ENCODE results near the gene GAB2. TPM values are rescaled to one million over a fixed set of nuclear protein-coding genes. Genes with fewer than 3 reads are reported as not detected.

The GAB2 gene
- total and polyA plus RNA-seq, 2 of the 13 experiments (the other 11 are each of a cell fraction or from before 2014, with no cell fraction given): 4.1 to 8.6 TPM

DNA sequence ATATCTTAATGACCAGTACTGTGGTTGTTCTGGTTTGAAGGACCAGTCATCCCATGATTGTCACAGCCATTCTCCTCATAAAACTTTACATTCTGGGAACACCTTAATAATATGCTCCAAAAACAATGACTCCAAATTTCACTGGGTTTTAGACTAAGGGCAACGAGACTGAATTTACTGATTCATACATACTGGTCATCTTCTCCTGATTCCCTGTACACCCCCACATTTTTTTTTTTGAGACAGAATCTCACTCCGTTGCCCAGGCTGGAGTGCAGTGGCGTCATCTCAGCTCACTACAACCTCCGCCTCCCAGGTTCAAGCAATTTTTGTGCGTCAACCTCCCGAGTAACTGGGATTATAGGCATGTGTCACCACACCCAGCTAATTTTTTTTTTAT lies 78.9 kb downstream of the GAB2 start:
- Histone ChIP-seq H3K27ac (ENCODE audit: extremely low read length, insufficient read depth, low read length) (no peak overlapping the region), H3K4me2 (ENCODE audit: low read depth, low read length) (no peak overlapping the region), H2AFZ (ENCODE audit: low read length) (no peak overlapping the region), H3K9me3 (ENCODE audit: low read length) (no peaks in the 10 kb centered on the region), H3K79me2 (ENCODE audit: insufficient read depth, low read length) (no peaks in the 10 kb centered on the region), H3K27me3 (ENCODE audit: control insufficient read depth in 1 of 2, insufficient read depth in 2 of 2, low read length in 2 of 2) (no peaks in the 10 kb centered on the region), H4K20me1 (ENCODE audit: insufficient read depth, low read length) (no peaks in the 10 kb centered on the region), H3K4me1 (ENCODE audit: insufficient read depth, low read length) (peaks cover 16% of the 10 kb centered on the region), H3K36me3 (replicated peaks in 1 of 2; ENCODE audit: control insufficient read depth in 1 of 2, insufficient read depth in 2 of 2, low read length in 2 of 2) (no peaks in the 10 kb centered on the region), H3K9ac (ENCODE audit: insufficient read depth, low read depth, low read length) (no peak overlapping the region), H3K4me3 (replicated peaks in 1 of 3; ENCODE audit: insufficient read depth in 1 of 3, low read depth in 2 of 3, low read length in 3 of 3) (no peak overlapping the region)
- DNase-seq (ENCODE audit: low spot score) (no peak), FAIRE-seq (no peak), ATAC-seq (no peak)
- intact Hi-C loops (cut with micrococcal nuclease; ENCODE audit: unreplicated experiment) (no loop called here), in situ Hi-C loops (cut with HindIII; ENCODE audit: extremely low pct_ligation_motif_present, low pct_unique_long_range_greater_than_20kb) (no loop called here)
- BruUV-seq (replicated peaks): no TSS peak
- no peak for TF ChIP-seq PHF5A (CRISPR knock-in tag; IDR thresholded peaks at IDR 0.05; ENCODE audit: low read depth, unreplicated experiment)
- TF ChIP-seq ZNF256 (CRISPR knock-in tag; conservative IDR thresholded peaks at IDR 0.05): no peak
- no peak for TF ChIP-seq MAFG (CRISPR knock-in tag; IDR thresholded peaks at IDR 0.05)
- no peak for TF ChIP-seq ZSCAN25 (CRISPR knock-in tag; IDR thresholded peaks at IDR 0.05)
- no peak for TF ChIP-seq CENPX (CRISPR knock-in tag; IDR thresholded peaks at IDR 0.05)
- TF ChIP-seq REXO4 (CRISPR knock-in tag; IDR thresholded peaks at IDR 0.05; ENCODE audit: borderline replicate concordance): no peak
- no peak for TF ChIP-seq ZMYM2 (CRISPR knock-in tag; IDR thresholded peaks at IDR 0.05)
- no peak for TF ChIP-seq KLF9 (CRISPR knock-in tag; IDR thresholded peaks at IDR 0.05; ENCODE audit: low read depth)
- TF ChIP-seq, protein P1, sequence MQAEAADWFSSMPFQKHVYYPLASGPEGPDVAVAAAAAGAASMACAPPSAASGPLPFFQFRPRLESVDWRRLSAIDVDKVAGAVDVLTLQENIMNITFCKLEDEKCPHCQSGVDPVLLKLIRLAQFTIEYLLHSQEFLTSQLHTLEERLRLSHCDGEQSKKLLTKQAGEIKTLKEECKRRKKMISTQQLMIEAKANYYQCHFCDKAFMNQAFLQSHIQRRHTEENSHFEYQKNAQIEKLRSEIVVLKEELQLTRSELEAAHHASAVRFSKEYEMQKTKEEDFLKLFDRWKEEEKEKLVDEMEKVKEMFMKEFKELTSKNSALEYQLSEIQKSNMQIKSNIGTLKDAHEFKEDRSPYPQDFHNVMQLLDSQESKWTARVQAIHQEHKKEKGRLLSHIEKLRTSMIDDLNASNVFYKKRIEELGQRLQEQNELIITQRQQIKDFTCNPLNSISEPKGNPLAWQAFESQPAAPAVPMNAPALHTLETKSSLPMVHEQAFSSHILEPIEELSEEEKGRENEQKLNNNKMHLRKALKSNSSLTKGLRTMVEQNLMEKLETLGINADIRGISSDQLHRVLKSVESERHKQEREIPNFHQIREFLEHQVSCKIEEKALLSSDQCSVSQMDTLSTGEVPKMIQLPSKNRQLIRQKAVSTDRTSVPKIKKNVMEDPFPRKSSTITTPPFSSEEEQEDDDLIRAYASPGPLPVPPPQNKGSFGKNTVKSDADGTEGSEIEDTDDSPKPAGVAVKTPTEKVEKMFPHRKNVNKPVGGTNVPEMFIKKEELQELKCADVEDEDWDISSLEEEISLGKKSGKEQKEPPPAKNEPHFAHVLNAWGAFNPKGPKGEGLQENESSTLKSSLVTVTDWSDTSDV (CRISPR knock-in tag; IDR thresholded peaks at IDR 0.05): no peak
- no peak for TF ChIP-seq ZNF83 (CRISPR knock-in tag; IDR thresholded peaks at IDR 0.05; ENCODE audit: borderline replicate concordance)
- TF ChIP-seq BORCS8-MEF2B (CRISPR knock-in tag; IDR thresholded peaks at IDR 0.05): no peak
- no peak for TF ChIP-seq ZNF224 (CRISPR knock-in tag; IDR thresholded peaks at IDR 0.05)
- no peak for TF ChIP-seq FOXJ3 (CRISPR knock-in tag; IDR thresholded peaks at IDR 0.05; ENCODE audit: borderline replicate concordance)
- TF ChIP-seq ZSCAN30 (CRISPR knock-in tag; IDR thresholded peaks at IDR 0.05): no peak
- TF ChIP-seq FOSL1 (CRISPR knock-in tag; IDR thresholded peaks at IDR 0.05; ENCODE audit: borderline replicate concordance): no peak
- TF ChIP-seq SP4 (CRISPR knock-in tag; IDR thresholded peaks at IDR 0.05): no peak
- TF ChIP-seq CBFB (CRISPR knock-in tag; IDR thresholded peaks at IDR 0.05): no peak
- no peak for TF ChIP-seq ZNF558 (CRISPR knock-in tag; IDR thresholded peaks at IDR 0.05; ENCODE audit: borderline replicate concordance)
- TF ChIP-seq, protein P2, sequence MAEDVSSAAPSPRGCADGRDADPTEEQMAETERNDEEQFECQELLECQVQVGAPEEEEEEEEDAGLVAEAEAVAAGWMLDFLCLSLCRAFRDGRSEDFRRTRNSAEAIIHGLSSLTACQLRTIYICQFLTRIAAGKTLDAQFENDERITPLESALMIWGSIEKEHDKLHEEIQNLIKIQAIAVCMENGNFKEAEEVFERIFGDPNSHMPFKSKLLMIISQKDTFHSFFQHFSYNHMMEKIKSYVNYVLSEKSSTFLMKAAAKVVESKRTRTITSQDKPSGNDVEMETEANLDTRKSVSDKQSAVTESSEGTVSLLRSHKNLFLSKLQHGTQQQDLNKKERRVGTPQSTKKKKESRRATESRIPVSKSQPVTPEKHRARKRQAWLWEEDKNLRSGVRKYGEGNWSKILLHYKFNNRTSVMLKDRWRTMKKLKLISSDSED (CRISPR knock-in tag; IDR thresholded peaks at IDR 0.05): no peak
- TF ChIP-seq, protein P3, sequence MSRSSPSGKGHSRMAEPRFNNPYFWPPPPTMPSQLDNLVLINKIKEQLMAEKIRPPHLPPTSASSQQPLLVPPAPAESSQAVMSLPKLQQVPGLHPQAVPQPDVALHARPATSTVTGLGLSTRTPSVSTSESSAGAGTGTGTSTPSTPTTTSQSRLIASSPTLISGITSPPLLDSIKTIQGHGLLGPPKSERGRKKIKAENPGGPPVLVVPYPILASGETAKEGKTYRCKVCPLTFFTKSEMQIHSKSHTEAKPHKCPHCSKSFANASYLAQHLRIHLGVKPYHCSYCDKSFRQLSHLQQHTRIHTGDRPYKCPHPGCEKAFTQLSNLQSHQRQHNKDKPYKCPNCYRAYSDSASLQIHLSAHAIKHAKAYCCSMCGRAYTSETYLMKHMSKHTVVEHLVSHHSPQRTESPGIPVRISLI (CRISPR knock-in tag; IDR thresholded peaks at IDR 0.05; ENCODE audit: borderline replicate concordance): no peak
- WGBS (ENCODE audit: low lambda C conversion rate): 93% methylated on average over 6 of the region's 6 CpGs
- ChIA-PET CTCF (ENCODE audit: low intra/inter-chr PET ratio, low total read pairs) (no interaction called here), POLR2A (no interaction called here)
